OCI-LY1 (cell line): ENCODE measurements around the gene NMT1.

Source experiments
- H2AFZ ChIP-seq: fragments of 200-600 bp; sonication (generic), shearing (Covaris generic); 2 replicates; pipeline ENCODE4 v1.6.0; 2014; ENCODE audit warnings: antibody characterized with exemption, mild to moderate bottlenecking, low read length
- H3F3A ChIP-seq: fragments of 200-600 bp; sonication (generic), shearing (Covaris generic); 2 replicates; pipeline ENCODE4 v1.6.0; 2014; ENCODE audit warnings: mild to moderate bottlenecking, antibody characterized with exemption, low read length, moderate library complexity; ENCODE audit not compliant: insufficient read depth
- H3K27ac ChIP-seq: fragments of 200-600 bp; sonication (generic); 2 replicates; pipeline ENCODE4 v1.5.1; 2014; ENCODE audit warnings: low read length, mixed run types, mild to moderate bottlenecking, low read depth; ENCODE audit not compliant: poor library complexity, severe bottlenecking
- H3K27me3 ChIP-seq: fragments of 200-600 bp; sonication (generic); 2 replicates; pipeline ENCODE4 v1.6.0; 2014; ENCODE audit warnings: antibody characterized with exemption, mild to moderate bottlenecking, low read length, moderate library complexity; ENCODE audit not compliant: insufficient read depth
- H3K36me3 ChIP-seq: fragments of 200-600 bp; sonication (generic); 2 replicates; pipeline ENCODE4 v1.6.1; 2014; ENCODE audit warnings: mild to moderate bottlenecking, antibody characterized with exemption, low read length, moderate library complexity, mixed read lengths; ENCODE audit not compliant: insufficient read depth
- H3K4me1 ChIP-seq: fragments of 200-600 bp; sonication (generic); 2 replicates; pipeline ENCODE4 v1.5.1; 2014; ENCODE audit warnings: mild to moderate bottlenecking, low read length, moderate library complexity; ENCODE audit not compliant: insufficient read depth, severe bottlenecking
- H3K4me2 ChIP-seq: fragments of 200-600 bp; sonication (generic), shearing (Covaris generic); 2 replicates; pipeline ENCODE4 v1.6.1; 2014; ENCODE audit warnings: low read length
- H3K4me3 ChIP-seq: fragments of 200-600 bp; sonication (generic); 2 replicates; pipeline ENCODE4 v1.5.1; 2014; ENCODE audit warnings: low read length, low read depth, mild to moderate bottlenecking, mixed read lengths; ENCODE audit not compliant: poor library complexity, severe bottlenecking
- H3K79me2 ChIP-seq: fragments of 200-600 bp; shearing (Covaris generic); 2 replicates; pipeline ENCODE4 v1.6.1; 2016; ENCODE audit warnings: mixed run types, low read length, mixed read lengths; ENCODE audit not compliant: insufficient read depth
- H3K9ac ChIP-seq: fragments of 200-600 bp; sonication (generic), shearing (Covaris generic); 2 replicates; pipeline ENCODE4 v1.6.1; 2014; ENCODE audit warnings: mild to moderate bottlenecking, low read length, mixed read lengths
- H3K9me2 ChIP-seq: fragments of 200-600 bp; sonication (generic), shearing (Covaris generic); 2 replicates; pipeline ENCODE4 v1.6.1; 2014; ENCODE audit warnings: low read depth, mild to moderate bottlenecking, low read length, mixed read lengths
- H3K9me3 ChIP-seq: fragments of 200-600 bp; shearing (Covaris generic); 2 replicates; pipeline ENCODE4 v1.6.1; 2014; ENCODE audit warnings: low read length, mixed read lengths
- H4K20me1 ChIP-seq: fragments of 200-600 bp; sonication (generic), shearing (Covaris generic); 2 replicates; pipeline ENCODE4 v1.6.0; 2016; ENCODE audit warnings: mild to moderate bottlenecking, low read length; ENCODE audit not compliant: insufficient read depth
- CTCF ChIP-seq: fragments of 200-600 bp; sonication (generic), shearing (Covaris generic); IDR thresholded peaks from 2 replicates; pipeline ENCODE4 v1.5.1; 2017; ENCODE audit warnings: mild to moderate bottlenecking, antibody characterized with exemption, low read length, moderate library complexity, mixed read lengths
- EZH2 ChIP-seq: fragments of 200-600 bp; sonication (generic), shearing (Covaris generic); IDR thresholded peaks from 2 replicates; pipeline ENCODE4 v1.8.0; 2017; ENCODE audit warnings: borderline replicate concordance, mixed run types, mild to moderate bottlenecking, antibody characterized with exemption, low read length, moderate library complexity, mixed read lengths

Gene NMT1

GRCh38 chr17:45156242-45156641 is 95.1 kb downstream of the NMT1 start:
- H3K4me1 ChIP-seq = peaks cover 16% of the 10 kb centered on the region
- no peaks in the 10 kb centered on the region for H3K9me2 ChIP-seq
- H3K79me2 ChIP-seq = peaks cover 6% of the 10 kb centered on the region
- peaks cover 7% of the 10 kb centered on the region; the same call in 1 of the 2 replicates for H3F3A ChIP-seq
- H2AFZ ChIP-seq = no peak overlapping the region
- no peaks in the 10 kb centered on the region for H4K20me1 ChIP-seq
- H3K27me3 ChIP-seq = no peaks in the 10 kb centered on the region
- H3K9me3 ChIP-seq = no peaks in the 10 kb centered on the region
- no peak overlapping the region for H3K9ac ChIP-seq
- no peak overlapping the region for H3K4me3 ChIP-seq
- H3K27ac ChIP-seq = no peak overlapping the region
- no peak overlapping the region for H3K4me2 ChIP-seq
- TF ChIP-seq EZH2 (no peak), CTCF (no peak)
- H3K36me3 ChIP-seq = peaks cover 8% of the 10 kb centered on the region
